GM21723 (cell line): ENCODE results near the gene ATP5F1D.

Experiments
- ATAC-seq: cut with Tn5 transposase; IDR thresholded peaks from one replicate; pipeline ENCODE4 v1.9.1; 2021; ENCODE audit warnings: mild to moderate bottlenecking, moderate library complexity; ENCODE audit not compliant: unreplicated experiment

Gene ATP5F1D

GRCh38 chr19:1268226-1269064, 26.9 kb downstream of the ATP5F1D start:
- ATAC-seq = no peak

GRCh38 chr19:1269065-1269477, 27.5 kb downstream of the ATP5F1D start, which contains the start of gene CIRBP:
Gene CIRBP (plus strand): TSS chr19:1269332. CDS start chr19:1270934, 1,602 bp downstream.
- peak; percentile 45 for ATAC-seq

GRCh38 chr19:1269478-1270212, 28.1 kb downstream of the ATP5F1D start:
- ATAC-seq = peak; percentile 22

- ATAC-seq = no peak
These were observed 28.8 kb downstream of the ATP5F1D start for GRCh38 chr19:1270213-1270853.

- no peak for ATAC-seq
These were observed 29.4 kb downstream of the ATP5F1D start for GRCh38 chr19:1270854-1271527.

- ATAC-seq = no peak
These were observed 30.2 kb downstream of the ATP5F1D start for GRCh38 chr19:1271528-1272422.

GRCh38 chr19:1272423-1273262, 31.1 kb downstream of the ATP5F1D start:
- no peak for ATAC-seq

- no peak for ATAC-seq
These were observed 31.9 kb downstream of the ATP5F1D start for GRCh38 chr19:1273263-1274041.

- no peak for ATAC-seq
These were observed 32.7 kb downstream of the ATP5F1D start for GRCh38 chr19:1274081-1274851.

GRCh38 chr19:1274852-1275259, 33.3 kb downstream of the ATP5F1D start:
- ATAC-seq = no peak

GRCh38 chr19:1275260-1275975, 33.9 kb downstream of the ATP5F1D start, which contains the start of gene FAM174C:
Gene FAM174C (plus strand): TSS chr19:1275530. CDS start chr19:1275550, 20 bp downstream.
- ATAC-seq = peak; percentile 70

- ATAC-seq = no peak
These were observed 34.6 kb downstream of the ATP5F1D start for GRCh38 chr19:1275976-1276627.

GRCh38 chr19:1276628-1277022, 35.1 kb downstream of the ATP5F1D start:
- no peak for ATAC-seq

GRCh38 chr19:1277061-1277460, 35.5 kb downstream of the ATP5F1D start:
- ATAC-seq = no peak

GRCh38 chr19:1278074-1278473, 36.5 kb downstream of the ATP5F1D start:
- no peak for ATAC-seq
